Activated CD8-positive, alpha-beta memory T cell treated with anti-CD3 and anti-CD28 coated beads for 1 hour (primary cell): ENCODE measurements around the gene NAT16.
"Not testable (repeated sequence)": the region's sequence is repeated elsewhere in the genome, so short reads cannot be mapped to it uniquely, and the experiment has no call there.

Source experiments
- DNase-seq, 2 donors: peaks; one replicate each; pipeline ENCODE4 v3.0.0-alpha.2; 2020; ENCODE audit warnings: low read depth in 1 of 2; ENCODE audit errors: extremely low read depth in 1 of 2

NAT16 gene

DNA sequence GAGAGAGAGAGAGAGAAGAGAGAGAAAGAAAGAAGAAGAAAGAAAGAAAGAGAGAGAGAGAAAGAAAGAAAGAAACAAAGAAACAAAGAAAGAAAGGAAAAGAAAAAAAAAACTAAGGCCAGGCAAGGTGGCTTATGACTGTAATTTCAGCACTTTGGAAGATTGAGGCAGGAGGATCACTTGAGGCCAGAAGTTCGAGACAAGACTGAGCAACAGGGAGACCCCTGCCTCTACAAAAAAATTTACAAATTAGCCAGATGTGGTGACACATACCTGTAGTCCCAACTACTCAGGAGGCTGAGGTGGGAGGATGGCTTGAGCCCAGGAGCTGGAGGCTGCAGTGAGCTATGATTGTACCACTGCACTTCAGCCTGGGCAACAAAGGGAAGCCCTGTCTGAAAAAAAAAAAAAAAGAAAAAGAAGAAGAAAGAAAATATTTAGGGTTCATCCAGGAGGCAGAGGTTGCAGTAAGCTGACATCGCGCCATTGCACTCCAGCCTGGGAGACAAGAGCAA, 50.4 kb downstream of the NAT16 start:
- no peak for DNase-seq

GRCh38 chr7:101128040-101128834, 51.9 kb downstream of the NAT16 start:
- DNase-seq: no peak

DNA sequence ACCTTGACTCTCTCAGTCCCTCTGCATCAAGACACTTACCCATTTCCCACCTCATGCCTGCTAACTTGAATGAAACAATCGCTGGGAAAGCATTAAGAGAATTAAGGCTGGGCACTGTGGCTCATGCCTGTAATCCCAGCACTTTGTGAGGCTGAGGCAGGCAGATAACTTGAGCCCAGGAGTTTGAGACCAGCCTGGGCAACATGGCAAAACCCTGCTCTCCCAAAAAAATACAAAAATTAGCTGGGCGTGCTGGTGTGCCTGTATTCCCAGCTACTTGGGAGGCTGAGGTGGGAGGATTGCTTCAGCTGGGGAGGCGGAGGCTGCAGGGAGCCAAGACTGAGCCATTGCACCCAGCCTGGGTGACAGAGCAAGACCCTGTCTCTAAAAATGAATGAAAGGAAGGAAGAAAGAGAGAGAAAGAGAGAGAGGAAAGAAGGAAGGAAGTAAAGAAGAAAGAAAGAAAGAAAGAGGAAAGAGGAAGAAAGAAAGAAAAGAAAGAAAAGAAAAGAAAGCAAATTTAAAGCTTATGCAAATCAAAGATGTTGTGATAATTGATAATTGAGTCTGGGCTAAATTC, 52.5 kb downstream of the NAT16 start:
- DNase-seq: no peak

- peak; percentile 17 to 31 for DNase-seq
These were observed 53.2 kb downstream of the NAT16 start, which contains the start of gene SERPINE1 for GRCh38 chr7:101126651-101127459. Gene SERPINE1, plus strand, starts transcription at chr7:101127104. Its CDS starts 1,290 bp downstream, at chr7:101128394.

- DNase-seq: no peak
These were observed 54.0 kb downstream of the NAT16 start for GRCh38 chr7:101125989-101126650.

GRCh38 chr7:101124376-101125056, 55.6 kb downstream of the NAT16 start:
- no peak for DNase-seq

GRCh38 chr7:101123703-101124068, 56.4 kb downstream of the NAT16 start:
- no peak for DNase-seq

- no peak for DNase-seq
These were observed 57.0 kb downstream of the NAT16 start for GRCh38 chr7:101122933-101123702.

DNA sequence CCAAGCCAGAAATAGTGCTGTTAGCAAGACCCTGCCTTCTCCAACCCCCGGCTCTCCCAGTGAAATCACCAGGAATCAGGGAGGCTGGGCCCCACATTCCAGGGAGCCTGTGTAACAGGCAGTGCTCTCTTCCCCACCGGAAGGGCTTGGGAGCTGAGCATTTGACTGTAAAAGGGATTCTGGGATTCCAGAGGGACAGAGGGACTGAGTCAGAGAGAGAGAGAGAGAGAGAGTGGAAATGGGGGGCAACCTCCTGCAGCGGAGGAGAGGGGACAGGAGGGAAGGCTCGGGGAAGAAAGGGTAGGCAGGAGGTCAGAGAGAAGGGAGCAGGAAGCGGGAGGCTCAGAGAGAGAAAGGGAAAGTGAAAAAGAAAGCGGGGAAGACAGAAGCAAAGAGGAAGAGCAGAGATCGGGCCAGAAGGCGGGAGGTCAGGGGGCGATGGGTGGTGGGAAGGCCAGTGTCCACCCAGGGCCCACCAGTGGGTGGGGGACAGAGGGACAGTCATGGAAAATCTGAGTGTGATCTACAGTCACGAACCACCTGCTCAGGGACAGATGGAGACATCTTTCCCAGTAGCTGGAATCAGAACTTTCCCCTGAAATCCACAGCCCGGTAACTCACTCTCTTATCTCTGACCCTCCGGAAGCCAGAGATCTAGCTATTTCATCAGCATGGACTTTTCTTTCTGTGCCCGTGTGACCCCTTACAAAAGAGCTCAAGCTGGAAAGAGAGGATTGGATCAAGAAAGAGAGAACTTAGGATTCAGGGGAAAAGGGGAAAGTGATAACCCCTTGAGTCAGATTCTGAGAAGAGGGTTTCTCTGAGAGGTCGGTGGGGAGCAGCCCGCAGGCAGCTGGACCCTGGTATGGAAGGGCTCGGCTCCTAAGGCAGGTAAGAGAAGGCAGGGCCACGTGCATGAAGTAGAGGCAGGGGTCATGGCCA, 57.8 kb downstream of the NAT16 start:
- no peak for DNase-seq

GRCh38 chr7:101121631-101121990, 58.5 kb downstream of the NAT16 start:
- DNase-seq: not testable (repeated sequence)
